ENCODE results near the gene GRWD1. TPM values are rescaled to one million over a fixed set of nuclear protein-coding genes. Genes with fewer than 3 reads are reported as not detected.
A peak's percentile ranks its signal among the peaks of the same experiment; 100 is the strongest.

The GRWD1 gene
- total RNA-seq, 1 experiment from 2014 or later = 77.4 TPM

- Histone ChIP-seq H3K4me3 (ENCODE audit: low read depth, low read length) (no peak overlapping the region), H3K4me1 (peaks cover 5% of the 10 kb centered on the region; the same call in 1 of the 2 replicates), H3K27me3 (replicated peaks; ENCODE audit: control insufficient read depth, insufficient read depth, low read length) (no peaks in the 10 kb centered on the region; the same call in 1 of the 2 replicates), H3K36me3 (ENCODE audit: control insufficient read depth, insufficient read depth, low read length) (no peaks in the 10 kb centered on the region), H3K9me3 (no peaks in the 10 kb centered on the region)
- Mint-ChIP-seq H3K27me3 (ENCODE audit: insufficient read depth, unreplicated experiment) (no peaks in the 10 kb centered on the region), H3K4me3 (ENCODE audit: unreplicated experiment) (no peak overlapping the region), H3K27ac (ENCODE audit: unreplicated experiment) (no peak overlapping the region), H3K36me3 (ENCODE audit: insufficient read depth, unreplicated experiment) (peaks cover 6% of the 10 kb centered on the region), H3K4me1 (ENCODE audit: low read depth, unreplicated experiment) (peaks cover 12% of the 10 kb centered on the region), H3K9me3 (ENCODE audit: unreplicated experiment) (no peaks in the 10 kb centered on the region)
- BruUV-seq (replicated peaks) = no TSS peak
- ChIA-PET POLR2A (no interaction called here), CTCF (no interaction called here)
- DNase-seq = no peak
- TF ChIP-seq CTCF (IDR thresholded peaks at IDR 0.05; ENCODE audit: insufficient read depth in 1 of 2, low read depth in 1 of 2, low read length in 1 of 2, severe bottlenecking in 1 of 2, unreplicated experiment in 1 of 2) = no peak
- intact Hi-C loops (cut with micrococcal nuclease; ENCODE audit: unreplicated experiment) = no loop called here
These were observed 24.2 kb upstream of the GRWD1 start for GRCh38 chr19:48421548-48421947.

- BruUV-seq (replicated peaks) = no TSS peak
- H3K4me3 ChIP-seq (ENCODE audit: low read depth, low read length) = no peak overlapping the region
- peaks cover 5% of the 10 kb centered on the region; the same call in 1 of the 2 replicates for H3K4me1 ChIP-seq
- TF ChIP-seq CTCF (IDR thresholded peaks at IDR 0.05; ENCODE audit: insufficient read depth in 1 of 2, low read depth in 1 of 2, low read length in 1 of 2, severe bottlenecking in 1 of 2, unreplicated experiment in 1 of 2) = no peak
- Mint-ChIP-seq H3K36me3 (ENCODE audit: insufficient read depth, unreplicated experiment) (no peaks in the 10 kb centered on the region), H3K27me3 (ENCODE audit: insufficient read depth, unreplicated experiment) (no peaks in the 10 kb centered on the region), H3K4me1 (ENCODE audit: low read depth, unreplicated experiment) (peaks cover 12% of the 10 kb centered on the region), H3K27ac (ENCODE audit: unreplicated experiment) (peak overlapping the region; percentile 57), H3K4me3 (ENCODE audit: unreplicated experiment) (no peak overlapping the region), H3K9me3 (ENCODE audit: unreplicated experiment) (no peaks in the 10 kb centered on the region)
- CTCF ChIA-PET = interaction anchor here (0.7 kb wide), 1 partner anchor 319 kb away, joined by 7 read pairs; no protein-coding TSS in a partner anchor
- DNase-seq = no peak
- H3K36me3 ChIP-seq (ENCODE audit: control insufficient read depth, insufficient read depth, low read length) = no peaks in the 10 kb centered on the region
- POLR2A ChIA-PET = no interaction called here
- intact Hi-C loops (cut with micrococcal nuclease; ENCODE audit: unreplicated experiment) = no loop called here
- H3K9me3 ChIP-seq = no peaks in the 10 kb centered on the region
- H3K27me3 ChIP-seq (replicated peaks; ENCODE audit: control insufficient read depth, insufficient read depth, low read length) = no peaks in the 10 kb centered on the region
These were observed 21.0 kb upstream of the GRWD1 start for GRCh38 chr19:48424694-48425219.

- peaks cover 7% of the 10 kb centered on the region for H3K4me1 Mint-ChIP-seq (ENCODE audit: low read depth, unreplicated experiment)
- no peaks in the 10 kb centered on the region for H3K27me3 ChIP-seq (replicated peaks; ENCODE audit: control insufficient read depth, insufficient read depth, low read length)
- no peak overlapping the region for H3K4me3 ChIP-seq (ENCODE audit: low read depth, low read length)
- H3K27ac Mint-ChIP-seq (ENCODE audit: unreplicated experiment) = no peak overlapping the region
- no peak for DNase-seq
- intact Hi-C loops (cut with micrococcal nuclease; ENCODE audit: unreplicated experiment) = no loop called here
- CTCF ChIA-PET = interaction anchor here (0.7 kb wide), 1 partner anchor 28 kb away, joined by 3 read pairs; no protein-coding TSS in a partner anchor
- BruUV-seq (replicated peaks) = no TSS peak
- H3K9me3 Mint-ChIP-seq (ENCODE audit: unreplicated experiment) = no peaks in the 10 kb centered on the region
- peaks cover 6% of the 10 kb centered on the region for H3K36me3 Mint-ChIP-seq (ENCODE audit: insufficient read depth, unreplicated experiment)
- no peak for TF ChIP-seq CTCF (IDR thresholded peaks at IDR 0.05; ENCODE audit: insufficient read depth in 1 of 2, low read depth in 1 of 2, low read length in 1 of 2, severe bottlenecking in 1 of 2, unreplicated experiment in 1 of 2)
- POLR2A ChIA-PET = no interaction called here
- peaks cover 5% of the 10 kb centered on the region; the same call in 1 of the 2 replicates for H3K4me1 ChIP-seq
- no peaks in the 10 kb centered on the region for H3K36me3 ChIP-seq (ENCODE audit: control insufficient read depth, insufficient read depth, low read length)
- no peaks in the 10 kb centered on the region for H3K27me3 Mint-ChIP-seq (ENCODE audit: insufficient read depth, unreplicated experiment)
- no peak overlapping the region for H3K4me3 Mint-ChIP-seq (ENCODE audit: unreplicated experiment)
- H3K9me3 ChIP-seq = no peaks in the 10 kb centered on the region
These were observed 17.1 kb upstream of the GRWD1 start for GRCh38 chr19:48428670-48429069.

Data from Caco-2 (cell line).